ENCODE results near the gene RMND5B.
A peak's percentile ranks its signal among the peaks of the same experiment; 100 is the strongest.

Gene RMND5B

DNA sequence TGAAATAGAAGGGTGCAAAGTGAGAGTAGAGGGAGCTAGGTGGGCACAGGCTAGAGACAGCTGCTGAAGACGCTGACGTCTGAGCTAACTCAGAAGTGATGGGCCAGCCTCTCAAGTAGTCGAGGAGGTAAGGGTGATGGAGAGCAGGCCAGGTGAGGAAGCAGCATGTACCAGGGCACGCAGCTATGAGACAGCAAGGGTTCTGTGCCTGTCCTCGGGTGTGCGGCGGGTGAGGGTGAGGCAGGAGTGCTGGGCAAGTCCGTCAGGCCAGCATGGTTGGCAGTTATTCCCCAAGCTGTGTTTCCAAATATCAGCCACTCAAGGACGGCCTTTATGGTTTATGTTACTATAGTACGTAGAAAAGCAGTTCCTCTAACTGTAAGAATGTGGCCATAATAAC, 6.2 kb downstream of the RMND5B start:
- DNase-seq, result no peak

DNA sequence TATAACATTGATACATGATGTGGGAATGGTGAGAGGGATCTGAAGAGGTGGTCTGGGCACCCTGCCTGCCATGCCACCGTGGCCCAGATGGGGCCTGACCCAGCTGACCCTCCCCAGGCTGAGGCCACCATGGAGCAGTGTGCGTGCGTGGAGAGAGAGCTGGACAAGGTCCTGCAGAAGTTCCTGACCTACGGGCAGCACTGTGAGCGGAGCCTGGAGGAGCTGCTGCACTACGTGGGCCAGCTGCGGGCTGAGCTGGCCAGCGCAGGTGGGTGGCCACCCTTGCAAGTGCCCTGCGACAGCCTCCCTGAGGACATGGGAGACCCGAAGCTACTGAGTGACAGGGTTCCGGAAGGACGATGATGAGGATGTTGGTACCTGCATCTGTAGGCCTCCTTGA, 7.2 kb downstream of the RMND5B start:
- DNase-seq, result no peak

DNA sequence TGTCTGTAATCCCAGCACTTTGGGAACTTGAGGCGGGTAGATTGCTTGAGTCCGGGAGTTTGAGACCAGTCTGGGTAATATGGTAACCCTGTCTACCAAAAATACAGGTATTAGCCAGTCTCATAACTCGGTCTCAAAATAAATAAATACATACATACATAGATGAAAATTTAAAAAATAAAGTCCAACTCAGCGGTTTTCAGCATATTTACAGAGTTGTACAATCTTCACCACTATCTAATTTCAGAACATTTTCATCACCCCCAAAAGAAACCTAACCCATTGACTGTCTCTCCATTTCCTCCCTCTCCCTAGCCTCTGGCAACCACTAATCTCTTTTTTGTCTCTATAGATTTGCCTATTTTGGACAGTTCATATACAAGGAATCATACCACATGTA, 10.7 kb downstream of the RMND5B start:
- no peak for DNase-seq

DNA sequence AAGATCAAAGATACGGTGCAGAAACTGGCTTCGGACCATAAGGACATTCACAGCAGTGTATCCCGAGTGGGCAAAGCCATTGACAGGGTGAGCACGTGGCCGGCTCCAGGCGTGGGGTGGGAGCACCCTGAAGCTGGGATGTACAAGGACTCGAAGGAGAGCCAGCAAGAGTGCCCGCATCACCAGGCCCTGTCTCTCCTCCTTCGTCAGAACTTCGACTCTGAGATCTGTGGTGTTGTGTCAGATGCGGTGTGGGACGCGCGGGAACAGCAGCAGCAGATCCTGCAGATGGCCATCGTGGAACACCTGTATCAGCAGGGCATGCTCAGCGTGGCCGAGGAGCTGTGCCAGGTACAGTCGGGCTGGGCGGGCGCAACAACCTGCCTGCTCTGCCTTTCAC, 11.8 kb downstream of the RMND5B start:
- DNase-seq, result no peak

DNA sequence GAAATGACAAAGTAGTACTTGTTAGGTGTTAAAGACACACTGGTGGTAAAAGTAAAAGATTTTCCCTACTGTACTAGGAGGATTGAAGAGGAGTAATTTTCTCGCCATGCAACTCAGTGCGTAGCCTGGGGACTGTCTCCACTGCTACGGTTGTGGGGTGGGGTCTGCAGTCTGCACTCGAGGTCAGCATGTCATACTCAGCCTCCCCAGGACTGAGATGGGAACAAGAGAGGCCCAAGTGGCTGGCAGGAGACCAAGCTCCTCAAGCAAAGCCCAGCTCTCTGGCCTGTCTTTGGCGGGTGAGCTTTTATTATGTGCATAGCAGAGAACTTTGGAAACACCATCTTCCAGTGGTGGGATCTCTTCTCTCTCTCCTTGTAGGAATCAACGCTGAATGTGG, 12.4 kb downstream of the RMND5B start:
- DNase-seq, result no peak

DNA sequence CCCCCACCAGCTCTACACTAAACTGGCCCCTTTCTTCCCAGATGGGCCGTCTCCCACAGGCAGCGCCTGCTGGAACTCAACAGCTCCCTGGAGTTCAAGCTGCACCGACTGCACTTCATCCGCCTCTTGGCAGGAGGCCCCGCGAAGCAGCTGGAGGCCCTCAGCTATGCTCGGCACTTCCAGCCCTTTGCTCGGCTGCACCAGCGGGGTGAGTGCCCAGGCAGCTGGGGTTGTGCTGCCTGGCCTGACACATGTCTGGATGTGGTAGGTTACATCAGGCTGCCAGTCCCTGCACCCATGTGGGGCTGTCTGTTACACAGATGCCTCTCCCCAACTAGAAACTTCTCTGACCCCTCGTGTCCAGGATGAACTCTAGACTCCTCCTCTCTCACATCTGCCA, 13.1 kb downstream of the RMND5B start:
- no peak for DNase-seq

DNA sequence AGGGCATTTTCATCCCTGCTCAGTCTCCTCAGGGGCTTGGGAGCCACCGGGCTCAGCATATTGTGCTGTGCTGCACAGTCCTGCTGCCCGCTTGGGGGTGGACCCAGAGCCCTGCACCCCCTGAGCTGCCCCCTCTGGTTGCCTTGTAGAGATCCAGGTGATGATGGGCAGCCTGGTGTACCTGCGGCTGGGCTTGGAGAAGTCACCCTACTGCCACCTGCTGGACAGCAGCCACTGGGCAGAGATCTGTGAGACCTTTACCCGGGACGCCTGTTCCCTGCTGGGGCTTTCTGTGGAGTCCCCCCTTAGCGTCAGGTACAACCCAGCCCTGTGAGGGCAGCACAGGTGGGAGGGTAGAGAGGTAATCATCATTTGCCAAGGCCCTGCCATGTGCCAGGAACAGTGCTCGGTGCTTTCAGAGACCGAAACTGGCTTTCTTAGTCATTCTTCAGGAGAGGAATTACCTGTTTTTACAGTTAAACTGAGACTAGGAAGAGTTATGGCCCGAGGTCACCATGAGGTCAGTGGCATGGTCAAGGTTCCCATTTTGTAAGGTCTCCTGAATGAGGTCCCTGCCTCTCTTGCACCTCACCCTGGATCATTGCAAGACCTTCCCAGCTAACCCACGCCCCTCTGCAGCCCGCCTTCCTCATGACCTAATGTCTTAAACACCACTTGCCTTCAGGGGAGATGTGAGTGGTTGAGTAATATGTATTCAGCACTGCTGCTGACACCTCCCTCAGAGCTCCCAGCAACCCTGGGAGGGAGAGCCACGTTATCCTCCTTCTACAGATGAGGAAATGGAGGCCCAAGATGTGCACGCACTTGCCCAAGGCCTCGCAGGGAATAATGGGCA, 15.4 kb downstream of the RMND5B start:
- peak; percentile 70 for DNase-seq

DNA sequence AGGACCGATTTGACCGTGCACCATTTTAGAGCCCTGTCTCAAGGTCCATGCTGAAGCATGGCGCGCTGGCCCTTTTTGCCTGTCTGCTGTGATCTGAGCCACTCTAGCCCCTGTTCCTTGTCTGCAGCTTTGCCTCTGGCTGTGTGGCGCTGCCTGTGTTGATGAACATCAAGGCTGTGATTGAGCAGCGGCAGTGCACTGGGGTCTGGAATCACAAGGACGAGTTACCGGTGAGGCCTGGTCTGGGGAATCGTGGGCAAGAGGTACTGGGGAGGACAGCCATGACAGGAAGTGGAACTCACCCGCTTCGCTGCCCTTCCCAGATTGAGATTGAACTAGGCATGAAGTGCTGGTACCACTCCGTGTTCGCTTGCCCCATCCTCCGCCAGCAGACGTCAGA, 16.6 kb downstream of the RMND5B start:
- DNase-seq, result no peak

DNA sequence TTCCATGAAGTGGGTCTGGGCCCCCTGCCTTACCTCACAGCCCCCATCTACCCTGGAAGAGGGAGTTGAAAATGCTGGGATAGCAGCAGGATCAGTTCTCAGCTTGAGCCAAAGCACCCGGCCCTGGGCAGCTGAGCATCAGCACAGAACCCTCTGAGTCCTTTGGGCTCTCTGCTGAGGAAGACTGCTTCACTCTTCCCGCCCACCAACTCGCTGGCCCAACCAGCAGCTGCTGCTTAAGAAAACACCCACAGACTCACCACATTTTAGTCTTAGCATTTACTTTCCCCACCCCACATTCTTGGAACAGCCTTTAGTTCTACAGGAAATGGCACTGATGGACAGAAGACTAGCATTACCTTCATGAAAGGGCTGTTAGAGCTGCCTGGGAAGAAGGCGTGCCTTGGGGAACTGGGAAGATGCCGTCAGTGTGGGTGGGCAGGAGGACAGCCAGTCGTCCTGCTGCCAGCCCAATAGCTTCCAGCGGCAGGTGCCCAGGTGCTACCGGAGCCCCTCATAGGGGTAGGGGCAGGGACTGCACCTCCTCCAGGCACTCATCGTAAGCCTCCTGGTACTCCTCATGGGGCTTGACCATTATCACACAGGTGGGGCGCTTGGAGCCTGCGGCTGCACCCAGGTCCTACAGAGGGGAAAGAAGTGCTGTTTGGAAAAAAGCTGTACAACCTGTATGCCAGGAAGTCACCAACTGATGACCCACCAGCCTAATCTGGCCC, 18.6 kb downstream of the RMND5B start:
- DNase-seq, result no peak

DNA sequence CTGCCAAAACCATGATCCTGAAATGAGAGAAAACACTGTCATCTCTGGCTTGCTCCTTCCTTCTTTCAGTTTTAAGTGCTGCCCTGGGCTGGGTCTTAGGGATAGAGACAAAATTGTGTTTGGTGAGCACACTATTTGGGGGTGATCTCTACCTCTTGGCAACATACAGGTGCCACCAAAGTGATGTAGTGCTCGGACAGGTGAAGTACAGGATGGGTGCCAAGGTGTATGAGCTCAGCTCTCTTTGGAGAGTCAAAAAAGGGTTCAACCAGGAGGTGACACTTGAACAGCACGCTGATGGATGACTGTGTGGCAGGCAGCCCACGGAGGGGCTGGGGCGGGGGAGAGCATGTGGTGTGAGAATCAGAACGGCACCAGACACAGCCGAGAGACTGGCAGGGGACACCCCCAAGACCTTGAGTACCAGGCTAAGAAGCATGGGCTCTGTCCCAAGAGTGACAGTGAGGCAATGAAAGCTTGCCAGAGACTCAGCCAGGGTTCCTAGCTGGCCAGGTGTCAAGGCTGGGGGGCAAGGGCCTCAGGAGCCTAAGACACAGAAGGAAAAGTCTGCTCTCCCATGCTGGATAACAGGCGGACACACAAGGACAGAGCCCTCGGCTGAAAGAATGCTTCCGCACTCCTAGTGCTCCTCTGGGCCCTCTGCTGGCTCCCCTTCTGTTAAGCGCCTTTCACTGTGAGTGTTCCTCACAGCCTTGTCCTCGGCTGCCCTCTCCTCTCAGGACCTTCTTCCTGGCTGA, 20.3 kb downstream of the RMND5B start:
- no peak for DNase-seq

DNA sequence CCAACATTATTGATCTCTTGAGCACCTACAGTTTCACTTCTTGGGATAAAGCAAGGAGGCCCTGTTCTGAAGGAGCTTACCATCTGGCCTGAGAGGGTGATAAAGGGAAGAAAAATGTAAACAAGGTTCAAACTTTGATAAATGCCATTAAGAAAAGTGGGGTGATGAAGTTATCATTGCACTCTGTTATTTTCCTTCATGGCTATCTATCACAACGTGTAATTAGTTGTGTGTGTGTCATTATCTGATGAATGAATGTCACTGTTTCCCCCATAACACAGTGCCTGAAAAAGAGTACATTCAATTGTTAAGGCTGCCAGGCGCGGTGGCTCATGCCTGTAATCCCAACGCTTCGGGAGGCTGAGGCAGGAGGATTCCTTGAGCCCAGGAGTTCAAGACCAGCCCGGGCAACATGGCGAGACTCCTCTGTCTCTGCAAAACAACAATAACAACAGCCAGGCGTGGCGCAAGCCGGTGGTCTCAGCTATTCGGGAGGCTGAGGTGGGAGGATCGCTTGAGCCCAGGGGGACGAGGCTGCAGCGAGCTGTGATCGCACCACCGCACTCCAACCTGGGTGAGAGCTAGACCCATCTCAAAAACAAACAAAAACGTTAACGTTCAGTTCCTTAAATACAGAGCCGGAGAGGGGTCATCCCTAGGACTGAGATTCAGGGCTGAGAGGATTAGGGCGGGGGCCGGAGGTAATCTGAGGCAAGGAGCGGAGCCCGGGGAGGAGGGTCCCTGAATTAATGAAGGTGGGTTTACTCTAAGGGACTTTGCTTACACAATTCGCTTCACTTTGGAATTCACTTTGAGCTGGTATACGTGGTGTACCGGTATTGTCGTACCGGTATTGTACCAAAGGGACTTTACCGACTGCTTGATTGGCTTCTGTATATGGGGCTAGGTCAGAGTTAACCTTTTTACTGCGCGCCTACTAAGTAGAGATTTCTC, 22.0 kb downstream of the RMND5B start:
- no peak for DNase-seq

DNA sequence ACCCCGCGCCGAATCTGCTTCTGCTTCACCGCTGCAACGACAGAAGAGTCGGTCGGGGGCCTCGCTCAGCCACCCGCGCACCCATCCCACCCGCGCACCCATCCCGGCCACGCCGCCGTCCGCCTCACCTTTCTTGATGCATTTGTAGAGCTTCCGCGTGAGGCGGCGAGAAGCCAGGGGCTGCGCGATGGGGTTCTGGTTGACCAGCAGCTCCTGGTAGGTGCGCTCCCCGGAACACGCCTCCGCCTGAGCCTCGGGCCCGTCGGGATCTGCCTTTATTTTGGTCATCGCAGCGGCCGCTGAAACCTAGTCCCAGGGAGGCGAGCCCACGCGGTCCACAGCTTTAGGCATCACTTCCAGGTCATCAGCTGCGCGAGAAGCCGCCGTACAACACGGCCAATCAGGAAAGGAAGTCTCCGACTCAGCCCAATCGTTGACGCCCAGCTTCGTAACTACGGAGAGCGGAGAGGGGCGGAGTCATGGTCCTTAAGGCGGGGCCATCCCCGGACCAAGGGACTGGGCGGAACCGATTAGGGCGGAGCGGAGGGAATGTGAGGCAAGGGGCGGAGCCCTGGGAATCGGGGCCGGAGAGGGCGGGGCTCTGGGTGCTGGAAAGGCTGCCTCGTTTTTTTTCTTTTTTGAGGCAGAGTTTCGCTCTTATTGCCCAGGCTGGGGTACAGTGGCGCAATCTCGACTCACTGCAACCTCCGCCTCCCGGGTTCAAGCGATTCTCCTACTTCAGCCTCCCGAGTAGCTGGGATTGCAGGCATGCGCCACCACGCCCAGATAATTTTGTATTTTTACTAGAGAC, 22.9 kb downstream of the RMND5B start, which contains the start of gene NHP2:
Gene NHP2, minus strand, starts transcription at position 356 of the 811 bp plus-strand sequence. Its CDS starts 68 bp downstream, at position 288.
- DNase-seq, result peak; percentile 99

DNA sequence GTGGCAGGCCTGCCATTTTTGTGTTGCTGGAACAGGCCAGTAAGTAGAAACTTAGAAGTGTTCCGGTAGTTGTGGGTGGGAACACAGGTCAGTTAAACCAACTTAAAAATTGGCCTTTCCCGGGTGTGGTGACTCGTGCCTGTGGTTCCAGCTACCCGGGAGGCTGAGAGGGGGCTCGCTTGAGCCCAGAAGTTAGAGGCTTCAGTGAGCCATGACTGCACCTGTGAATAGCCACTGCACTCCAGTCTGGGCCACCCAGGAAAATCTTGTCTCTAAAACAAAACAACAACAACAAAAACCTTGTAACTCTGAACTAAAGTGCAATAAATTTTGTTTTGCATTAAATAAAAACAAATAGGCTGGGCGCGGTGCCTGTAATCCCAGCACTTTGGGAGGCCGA, 24.3 kb downstream of the RMND5B start:
- no peak for DNase-seq

DNA sequence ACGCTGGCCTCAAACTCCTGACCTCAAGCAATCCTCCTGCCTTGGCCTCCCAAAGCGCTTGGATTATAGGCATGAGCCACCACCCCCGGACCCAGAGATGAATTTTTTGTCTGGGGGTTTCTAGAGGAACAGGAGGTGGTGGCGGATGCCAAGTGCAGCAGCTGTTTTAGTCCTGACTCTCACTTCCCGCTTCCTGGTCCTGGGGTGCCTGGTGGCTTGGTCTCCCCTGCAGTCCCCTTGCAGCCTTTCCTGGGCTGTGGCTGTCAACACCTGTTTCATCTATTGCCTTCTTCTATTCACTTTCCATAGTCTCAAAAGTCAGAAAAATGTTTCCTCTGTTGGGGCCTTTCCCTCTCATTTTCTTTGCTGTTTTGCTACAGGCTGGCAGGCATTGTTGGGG, 29.4 kb downstream of the RMND5B start:
- no peak for DNase-seq

DNA sequence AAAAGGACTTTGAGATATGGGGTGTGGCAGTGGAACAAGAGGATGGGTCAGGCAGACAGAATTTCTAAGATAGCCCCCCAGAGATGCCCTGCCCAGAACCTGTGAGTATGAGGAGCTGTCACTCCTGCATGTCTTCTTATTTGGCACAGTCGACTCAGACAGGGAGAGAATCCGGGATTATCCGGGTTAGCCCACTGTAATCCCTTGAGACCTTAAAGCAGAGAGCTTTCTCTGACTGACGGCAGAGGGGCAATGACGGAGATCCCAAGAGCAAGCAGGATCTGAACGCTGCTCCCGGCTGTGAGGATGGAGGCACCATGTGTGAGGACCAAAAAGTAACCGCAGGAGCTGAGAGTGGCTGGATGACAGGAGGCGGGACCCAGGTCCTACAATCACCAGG, 31.7 kb downstream of the RMND5B start:
- DNase-seq, result no peak

DNA sequence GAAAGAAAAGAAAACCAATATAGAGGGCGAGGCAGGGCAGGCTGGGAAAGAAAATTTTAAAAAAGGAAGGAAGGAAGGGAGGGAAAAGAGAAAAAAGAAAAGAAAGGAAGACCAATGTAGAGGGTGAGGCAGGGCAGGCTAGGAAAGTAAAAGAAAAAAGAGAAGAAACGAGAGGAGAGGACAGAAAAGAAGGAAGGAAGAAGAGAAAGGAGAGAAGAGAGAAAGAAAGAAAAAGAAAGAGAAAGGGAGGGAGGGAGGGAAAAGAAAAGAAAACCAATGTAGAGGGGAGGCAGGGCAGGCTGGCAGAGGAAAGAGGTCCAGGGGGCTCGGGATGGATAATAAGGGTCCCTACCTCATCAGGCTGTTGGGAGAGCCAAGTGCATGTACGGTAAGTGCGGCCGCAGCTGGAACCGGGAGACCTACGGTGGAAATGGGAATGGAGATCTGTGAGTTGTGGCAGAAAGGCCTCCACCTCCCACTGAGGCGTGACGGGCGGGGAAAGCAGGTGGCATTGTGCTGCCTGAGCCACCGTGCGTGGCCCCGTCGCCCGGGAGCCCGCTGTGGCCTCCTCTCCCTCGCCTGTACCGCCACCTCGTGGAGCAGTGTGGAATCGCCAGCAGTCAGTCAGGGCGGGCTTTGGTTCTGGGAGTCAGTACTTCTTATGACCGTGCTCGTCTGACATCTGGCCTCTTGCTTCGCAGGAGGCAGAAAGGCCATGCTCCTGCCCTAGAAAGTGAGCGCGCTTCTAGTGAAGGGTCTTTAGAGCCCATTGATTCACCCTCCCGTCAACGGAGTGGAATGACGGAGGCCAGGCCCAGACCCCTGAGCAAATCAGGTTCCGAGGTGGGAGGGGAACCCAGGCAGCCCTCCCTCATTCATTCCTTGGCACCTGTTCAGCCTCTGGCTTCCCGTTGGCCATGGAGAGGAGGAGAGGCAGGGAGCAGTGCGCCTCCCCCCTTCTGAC, 33.2 kb downstream of the RMND5B start:
- peak; percentile 93 for DNase-seq

DNA sequence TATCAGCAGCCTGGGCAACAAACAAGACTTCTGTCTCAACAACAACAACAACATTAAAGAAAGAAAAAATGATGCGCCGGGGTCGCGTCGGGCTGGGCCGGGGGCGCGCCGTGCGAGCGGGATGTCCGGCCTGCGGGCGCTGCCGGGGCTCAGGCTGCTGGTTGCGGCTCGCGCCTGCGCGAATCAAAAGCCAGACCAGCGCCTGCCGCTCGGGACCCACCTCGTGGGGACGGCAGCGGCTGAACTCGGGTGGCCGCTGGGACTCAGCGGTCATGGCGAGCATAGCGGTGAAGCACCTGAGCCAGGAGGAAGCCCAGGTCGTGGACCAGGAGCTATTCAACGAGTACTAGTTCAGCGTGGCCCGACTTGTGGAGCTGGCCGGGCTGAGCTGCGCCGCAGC, 34.8 kb downstream of the RMND5B start:
- DNase-seq, result no peak

DNA sequence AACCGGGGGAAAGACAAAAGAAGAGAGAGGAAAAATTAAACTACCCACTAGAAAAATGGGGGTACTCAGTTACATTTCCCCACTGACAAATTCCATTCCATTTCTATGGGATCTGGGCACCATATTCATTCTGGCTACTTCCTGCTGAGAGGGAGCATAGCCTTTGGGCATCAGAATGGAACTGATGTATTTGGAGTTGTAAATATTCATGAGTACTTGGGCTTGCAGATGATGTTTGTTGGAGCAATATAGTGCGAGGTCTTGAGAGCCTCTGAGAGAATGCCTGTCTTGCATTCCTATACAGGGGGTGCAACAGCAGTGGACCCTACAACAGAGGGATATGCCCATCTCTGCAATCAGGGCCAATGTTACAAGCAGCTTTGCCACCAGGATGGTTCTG, 39.6 kb downstream of the RMND5B start:
- no peak for DNase-seq

DNA sequence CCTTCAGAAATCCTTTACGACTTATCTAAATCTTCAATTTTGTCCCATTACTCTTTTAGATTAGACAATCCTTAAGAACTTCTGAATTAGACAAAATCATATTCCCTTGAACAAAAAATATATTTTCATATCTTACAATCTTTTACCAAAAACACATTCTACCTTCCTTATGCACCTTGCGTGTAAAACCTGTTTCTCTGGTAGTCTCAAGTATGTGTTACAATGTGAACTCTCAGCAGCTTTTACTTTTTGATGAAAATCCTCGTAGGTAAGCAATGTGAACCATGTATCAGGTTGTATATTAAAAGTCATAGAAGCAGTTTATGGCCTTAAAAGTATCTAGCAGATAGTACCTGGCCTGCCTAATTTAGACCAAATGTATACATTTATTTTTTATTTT, 43.6 kb downstream of the RMND5B start:
- no peak for DNase-seq

DNA sequence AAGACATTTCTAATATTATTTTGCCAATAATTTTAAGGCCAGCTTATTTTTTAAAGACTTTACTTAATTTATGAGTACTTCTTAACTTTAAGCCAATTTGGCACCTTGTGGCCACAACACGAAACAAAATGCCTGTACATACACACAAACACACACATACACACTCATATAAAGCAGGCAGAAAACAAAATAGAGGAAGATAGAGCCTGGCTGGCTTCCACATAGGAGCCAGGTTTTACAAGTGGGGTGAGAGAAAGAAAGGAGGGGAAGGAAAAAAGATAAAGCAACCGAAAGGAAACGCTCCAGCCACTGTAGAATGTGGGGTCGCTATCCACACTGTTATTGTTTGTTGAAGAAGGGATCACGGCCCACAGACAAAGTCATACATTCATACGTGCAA, 46.0 kb downstream of the RMND5B start:
- no peak for DNase-seq

Data from activated CD4-positive, alpha-beta T cell treated with anti-CD3 and anti-CD28 coated beads, Interleukin-2, Interleukin-6, amounts not matched to agents 100 ng/mL and 50 ng/mL, durations not matched to agents 16 hours and 8 hours (primary cell).